Kidney (tissue), 14 donors: Measurements from ENCODE around the gene PCDHGC4. TPM values are rescaled to one million over a fixed set of nuclear protein-coding genes. Genes with fewer than 3 reads are reported as not detected.

ENCODE experiments used
- DNase-seq, 5 donors: peaks; one replicate each; pipeline ENCODE4 v3.0.0-alpha.2; 2013 to 2020
- FAIRE-seq: peaks from 2 replicates; lab custom pipeline; 2012; peaks lifted over from hg19 to GRCh38; lab: Jason Lieb, UNC
- H3K27ac ChIP-seq, 2 donors: one replicate each; pipeline ENCODE4 v1.7.0; 2013; ENCODE audit warnings: low read depth in 2 of 2, low read length in 2 of 2, inconsistent platforms in 1 of 2
- H3K27me3 ChIP-seq: one replicate; pipeline ENCODE4 v1.7.1; 2013; ENCODE audit warnings: low read length, inconsistent platforms; ENCODE audit not compliant: control insufficient read depth, insufficient read depth
- H3K36me3 ChIP-seq, 3 donors: one replicate each; pipeline versions ENCODE4 v1.7.0 to v1.7.1; 2013; ENCODE audit warnings: low read length in 3 of 3, control low read depth in 1 of 3, inconsistent platforms in 1 of 3; ENCODE audit not compliant: insufficient read depth in 3 of 3, control insufficient read depth in 2 of 3
- H3K4me1 ChIP-seq, 3 donors: one replicate each; pipeline versions ENCODE4 v1.7.0 to v1.7.1; 2013; ENCODE audit warnings: low read length in 3 of 3, inconsistent platforms in 1 of 3, low read depth in 1 of 3; ENCODE audit not compliant: control insufficient read depth in 2 of 3, insufficient read depth in 2 of 3
- H3K4me3 ChIP-seq, 3 donors: one replicate each; pipeline versions ENCODE4 v1.7.0 to v1.8.1; 2013; ENCODE audit warnings: low read length in 3 of 3, control low read depth in 1 of 3, inconsistent platforms in 1 of 3
- H3K9ac ChIP-seq, 3 donors: one replicate each; pipeline versions ENCODE4 v1.7.0 to v1.7.1; 2013; ENCODE audit warnings: low read length in 3 of 3, control low read depth in 1 of 3, inconsistent platforms in 1 of 3
- H3K9me3 ChIP-seq, 3 donors: one replicate each; pipeline versions ENCODE4 v1.7.0 to v1.7.1; 2013; ENCODE audit warnings: low read length in 3 of 3, control low read depth in 1 of 3, inconsistent platforms in 1 of 3; ENCODE audit not compliant: control insufficient read depth in 2 of 3, insufficient read depth in 1 of 3
- intact Hi-C: fragments of 100-400 bp; cut with DNase I; formaldehyde crosslinking; loops from one replicate; pipeline ENCODE4 v1.11.1; 2022
- polyA plus RNA-seq: library from polyadenylated mRNA; stranded (reverse); fragments of 350-450 nt; fragmentation: Illumina TruSeq; extraction: RNeasy Lipid Tissue Mini Kit (QIAGEN cat#74804); gene quantifications from one replicate; pipeline ENCODE4 v1.2.3, GENCODE V29; 2014; ENCODE audit warnings: low read depth, low replicate concordance; ENCODE audit not compliant: insufficient read depth
- total RNA-seq: library from RNA; stranded (reverse); fragmentation: NEBNext Ultra II Directional; extraction: Animal tissue kit (Norgen Biotek cat#: 25700); gene quantifications from one replicate; pipeline ENCODE4 v1.2.1, GENCODE V29; 2021
- TF ChIP-seq, protein P1 (sequence below): IDR thresholded peaks from 3 replicates; pipeline ENCODE4 v1.5.1; 2012; ENCODE audit warnings: mild to moderate bottlenecking, moderate library complexity, borderline replicate concordance; ENCODE audit not compliant: insufficient read depth; ENCODE audit errors: extremely low read depth
- donor health status: control.
- donor health status: control.
- donor health status: control.
- donor health status: control.
- donor health status: control.
- donor health status: DM: yes; HTN: yes; CAD: no.
- donor health status: Normal renal cell carcinoma (clear cell type).

Gene PCDHGC4
- total and polyA plus RNA-seq, 2 donors from 2014 or later: 1.5 TPM; not detected in 1

- intact Hi-C loops: no loop called here
- H3K9ac ChIP-seq: no peak overlapping the region
- DNase-seq: no peak
- H3K4me3 ChIP-seq: no peak overlapping the region
- H3K36me3 ChIP-seq: no peaks in the 10 kb centered on the region
- no peaks in the 10 kb centered on the region for H3K4me1 ChIP-seq
- TF ChIP-seq, protein P1, sequence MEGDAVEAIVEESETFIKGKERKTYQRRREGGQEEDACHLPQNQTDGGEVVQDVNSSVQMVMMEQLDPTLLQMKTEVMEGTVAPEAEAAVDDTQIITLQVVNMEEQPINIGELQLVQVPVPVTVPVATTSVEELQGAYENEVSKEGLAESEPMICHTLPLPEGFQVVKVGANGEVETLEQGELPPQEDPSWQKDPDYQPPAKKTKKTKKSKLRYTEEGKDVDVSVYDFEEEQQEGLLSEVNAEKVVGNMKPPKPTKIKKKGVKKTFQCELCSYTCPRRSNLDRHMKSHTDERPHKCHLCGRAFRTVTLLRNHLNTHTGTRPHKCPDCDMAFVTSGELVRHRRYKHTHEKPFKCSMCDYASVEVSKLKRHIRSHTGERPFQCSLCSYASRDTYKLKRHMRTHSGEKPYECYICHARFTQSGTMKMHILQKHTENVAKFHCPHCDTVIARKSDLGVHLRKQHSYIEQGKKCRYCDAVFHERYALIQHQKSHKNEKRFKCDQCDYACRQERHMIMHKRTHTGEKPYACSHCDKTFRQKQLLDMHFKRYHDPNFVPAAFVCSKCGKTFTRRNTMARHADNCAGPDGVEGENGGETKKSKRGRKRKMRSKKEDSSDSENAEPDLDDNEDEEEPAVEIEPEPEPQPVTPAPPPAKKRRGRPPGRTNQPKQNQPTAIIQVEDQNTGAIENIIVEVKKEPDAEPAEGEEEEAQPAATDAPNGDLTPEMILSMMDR: no peak
- FAIRE-seq: no peak
- no peaks in the 10 kb centered on the region for H3K27me3 ChIP-seq
- peaks cover 3 to 31% (median 11%) of the 10 kb centered on the region in 3 donors for H3K9me3 ChIP-seq
- no peak overlapping the region for H3K27ac ChIP-seq
These were observed 44.5 kb upstream of the PCDHGC4 start for GRCh38 chr5:141440341-141440740.

- no peak for DNase-seq
- no peaks in the 10 kb centered on the region for H3K4me1 ChIP-seq
- H3K36me3 ChIP-seq: no peaks in the 10 kb centered on the region
- H3K4me3 ChIP-seq: no peak overlapping the region
- H3K27me3 ChIP-seq: no peaks in the 10 kb centered on the region
- H3K9ac ChIP-seq: no peak overlapping the region
- FAIRE-seq: no peak
- H3K27ac ChIP-seq: no peak overlapping the region
- H3K9me3 ChIP-seq: peaks cover 3 to 23% (median 5%) of the 10 kb centered on the region in 3 donors
- TF ChIP-seq, protein P1: no peak
- intact Hi-C loops: no loop called here
These were observed 43.2 kb upstream of the PCDHGC4 start for GRCh38 chr5:141441571-141442170.

- FAIRE-seq (no peak), DNase-seq (no peak)
- Histone ChIP-seq H3K4me1 (no peaks in the 10 kb centered on the region), H3K27ac (no peak overlapping the region), H3K4me3 (no peak overlapping the region), H3K9me3 (no peaks in the 10 kb centered on the region), H3K9ac (no peak overlapping the region), H3K27me3 (no peaks in the 10 kb centered on the region), H3K36me3 (no peaks in the 10 kb centered on the region)
- TF ChIP-seq, protein P1: no peak
- intact Hi-C loops: no loop called here
These were observed 19.5 kb upstream of the PCDHGC4 start for GRCh38 chr5:141465351-141465750.
